IPS DF 6.9 (cell line): ENCODE measurements around the gene FLNC.

Experiments used
- DNase-seq: peaks from one replicate; pipeline ENCODE4 v3.0.0-alpha.2; 2013; ENCODE audit warnings: low read depth, low spot score
- H3K27ac ChIP-seq: one replicate; pipeline ENCODE4 v1.5.1; 2013; ENCODE audit warnings: low read length, control low read depth
- H3K27me3 ChIP-seq: 2 replicates; pipeline ENCODE4 v1.6.1; 2013; ENCODE audit warnings: mild to moderate bottlenecking, low read length; ENCODE audit not compliant: control insufficient read depth, insufficient read depth
- H3K36me3 ChIP-seq: 2 replicates; pipeline ENCODE4 v1.6.1; 2013; ENCODE audit warnings: low read length; ENCODE audit not compliant: control insufficient read depth, insufficient read depth
- H3K4me1 ChIP-seq: 2 replicates; pipeline ENCODE4 v1.6.1; 2013; ENCODE audit warnings: low read length; ENCODE audit not compliant: control insufficient read depth, insufficient read depth
- H3K4me3 ChIP-seq: 2 replicates; pipeline ENCODE4 v1.5.1; 2013; ENCODE audit warnings: mild to moderate bottlenecking, low read length
- H3K9me3 ChIP-seq: 2 replicates; pipeline ENCODE4 v1.6.1; 2013; ENCODE audit warnings: low read length, inconsistent platforms; ENCODE audit not compliant: control insufficient read depth, insufficient read depth
- WGBS: extraction: QIAGEN DNeasy Blood & Tissue Kit; methylation state at CpG from one replicate; pipeline ENCODE4 v1.1.7; 2013; ENCODE audit warnings: mixed read lengths, missing lambda C conversion rate; ENCODE audit not compliant: insufficient read length, insufficient coverage; 5-methylcytosine and 5-hydroxymethylcytosine counted together

FLNC gene

DNA sequence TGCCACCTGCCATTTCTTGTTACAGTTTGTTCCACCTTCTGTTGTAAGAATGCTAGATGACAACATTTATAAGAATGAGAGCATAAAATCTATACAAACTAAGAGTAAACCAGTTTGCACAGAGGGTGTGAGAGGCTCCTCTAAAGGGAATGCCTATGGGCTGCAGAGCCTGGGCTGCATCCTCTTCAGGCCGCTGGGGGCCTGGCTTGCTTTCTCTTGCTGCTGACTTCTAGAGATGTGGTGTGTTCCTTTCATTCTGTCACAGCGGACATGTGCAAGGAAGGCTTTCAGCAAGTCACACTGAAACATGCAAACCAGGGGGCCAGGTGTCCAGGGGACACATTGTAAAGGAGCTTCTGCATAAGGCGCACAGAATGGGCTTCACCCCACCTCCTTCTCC is 25.4 kb downstream of the FLNC start:
- no peak for DNase-seq
- no peaks in the 10 kb centered on the region for H3K27me3 ChIP-seq
- WGBS: no CpG with 5 or more reads among the region's 3 CpGs
- no peak overlapping the region for H3K4me3 ChIP-seq
- no peak overlapping the region for H3K27ac ChIP-seq
- no peaks in the 10 kb centered on the region for H3K9me3 ChIP-seq
- H3K36me3 ChIP-seq: no peaks in the 10 kb centered on the region
- H3K4me1 ChIP-seq: no peaks in the 10 kb centered on the region

DNA sequence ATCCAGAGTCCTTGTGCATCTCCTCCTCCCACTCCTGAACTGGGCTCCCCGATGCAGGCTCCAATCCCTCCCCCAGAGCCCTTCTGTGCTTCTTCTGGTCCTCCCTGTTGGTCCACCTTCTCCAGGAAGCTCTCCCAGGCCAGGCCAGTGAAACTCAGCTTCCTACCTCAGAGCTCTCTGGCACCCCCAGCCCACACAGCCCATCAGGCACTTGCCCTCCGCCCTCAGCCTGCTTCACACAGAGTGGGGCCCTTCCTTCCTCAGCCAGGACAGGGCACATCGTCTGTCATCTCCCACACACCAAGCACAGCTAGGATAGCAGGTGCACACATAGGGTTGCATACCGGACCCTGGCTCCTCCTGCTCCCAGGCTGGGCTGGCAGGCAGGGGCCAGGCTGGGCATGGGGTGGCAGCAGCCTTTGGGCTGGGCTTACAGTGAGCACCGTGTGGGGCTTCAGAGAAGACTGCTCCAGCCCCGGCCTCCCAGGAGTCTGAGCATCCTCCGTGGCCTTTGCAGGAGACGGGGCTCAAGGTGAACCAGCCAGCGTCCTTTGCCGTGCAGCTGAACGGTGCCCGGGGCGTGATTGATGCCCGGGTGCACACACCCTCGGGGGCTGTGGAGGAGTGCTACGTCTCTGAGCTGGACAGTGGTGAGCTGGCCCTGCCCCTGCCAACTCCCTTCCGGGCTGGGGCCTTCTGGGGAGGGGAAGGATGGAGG is 26.0 kb downstream of the FLNC start:
- no peaks in the 10 kb centered on the region for H3K4me1 ChIP-seq
- no peaks in the 10 kb centered on the region for H3K27me3 ChIP-seq
- DNase-seq: no peak
- H3K27ac ChIP-seq: no peak overlapping the region
- H3K9me3 ChIP-seq: no peaks in the 10 kb centered on the region
- WGBS: no CpG with 5 or more reads among the region's 17 CpGs
- no peak overlapping the region for H3K4me3 ChIP-seq
- H3K36me3 ChIP-seq: no peaks in the 10 kb centered on the region

DNA sequence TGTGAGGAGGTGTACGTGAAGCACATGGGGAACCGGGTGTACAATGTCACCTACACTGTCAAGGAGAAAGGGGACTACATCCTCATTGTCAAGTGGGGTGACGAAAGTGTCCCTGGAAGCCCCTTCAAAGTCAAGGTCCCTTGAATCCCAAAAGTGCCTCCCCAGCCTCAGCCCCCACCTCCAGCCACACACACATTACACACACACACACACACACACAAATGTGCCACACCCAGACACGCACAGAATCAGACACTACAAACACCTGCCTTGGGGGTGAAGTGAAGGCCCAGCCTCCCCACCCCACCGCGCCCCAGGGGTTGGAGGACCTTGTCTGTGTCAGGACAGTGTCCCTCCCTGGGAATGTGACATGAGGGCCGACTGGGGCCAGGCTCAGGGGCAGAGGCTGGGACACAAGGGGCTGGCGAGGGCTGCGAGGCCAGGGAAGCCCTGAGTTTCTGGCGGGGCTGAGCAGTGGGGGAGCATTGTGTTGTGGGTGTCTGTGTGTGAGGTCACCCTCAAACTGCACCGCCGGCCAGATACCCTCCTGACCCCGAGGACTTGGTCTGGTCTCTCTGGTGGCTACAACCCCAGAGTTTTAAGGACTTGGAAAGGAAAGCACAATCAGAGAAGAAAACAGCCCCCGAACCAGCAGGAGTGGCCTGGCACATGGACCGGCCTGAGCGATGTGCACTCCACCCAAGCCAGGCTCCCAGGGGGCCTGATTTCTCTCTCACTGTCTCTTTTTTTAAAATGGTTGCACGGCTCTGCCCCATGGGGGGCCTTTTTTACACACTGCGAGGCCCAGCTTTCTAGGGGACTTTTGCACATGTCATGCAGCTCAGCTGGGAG is 28.4 kb downstream of the FLNC start:
- no peaks in the 10 kb centered on the region for H3K27me3 ChIP-seq
- no peak for DNase-seq
- no peaks in the 10 kb centered on the region for H3K4me1 ChIP-seq
- WGBS: no CpG with 5 or more reads among the region's 18 CpGs
- no peak overlapping the region for H3K4me3 ChIP-seq
- no peaks in the 10 kb centered on the region for H3K9me3 ChIP-seq
- no peaks in the 10 kb centered on the region for H3K36me3 ChIP-seq
- H3K27ac ChIP-seq: no peak overlapping the region

DNA sequence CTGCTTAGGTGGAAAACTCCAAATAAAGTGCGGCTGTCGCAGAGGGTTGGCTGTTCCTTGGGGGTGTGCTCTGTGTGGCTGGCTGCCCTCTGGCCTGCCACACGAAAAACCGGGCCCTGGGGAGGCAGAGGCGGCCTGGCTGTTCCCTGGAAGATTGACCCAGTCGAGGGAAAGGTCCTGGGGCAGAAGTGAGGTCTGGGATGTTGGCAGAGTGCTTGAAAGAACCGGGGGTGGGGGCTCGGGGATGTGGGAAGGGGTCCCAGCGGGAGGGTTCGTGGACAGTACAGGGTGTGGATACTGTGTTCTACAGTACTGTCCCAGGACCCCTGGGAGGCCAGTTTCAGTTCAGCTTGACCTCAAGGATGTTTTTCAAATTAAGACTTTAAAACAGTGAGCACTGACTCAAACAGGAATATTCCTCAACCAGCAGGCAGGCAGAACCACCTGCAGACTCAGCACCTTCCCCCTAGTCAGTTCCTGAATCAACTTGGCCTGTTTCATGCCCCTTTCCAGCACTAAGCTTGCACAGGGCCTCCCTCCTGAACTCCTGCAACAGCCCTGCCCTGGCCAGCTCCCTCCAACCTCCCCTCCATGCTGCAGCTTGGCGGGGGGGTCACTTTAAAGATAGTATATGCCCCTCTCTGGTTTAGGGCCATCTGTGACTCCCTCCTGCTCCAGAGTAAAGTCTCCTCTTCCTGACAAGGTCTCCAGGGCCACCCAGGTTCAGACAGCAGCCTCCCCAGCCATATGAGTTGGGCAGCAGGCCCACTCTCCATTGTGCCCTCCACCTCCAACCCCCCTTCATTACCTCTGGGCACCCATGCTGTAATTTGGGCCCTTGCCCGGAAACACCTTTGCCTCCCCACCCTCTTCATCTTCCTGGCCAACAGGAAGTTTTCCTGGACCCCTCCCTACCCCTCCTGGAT is 29.3 kb downstream of the FLNC start:
- DNase-seq: no peak
- Histone ChIP-seq H3K9me3 (no peaks in the 10 kb centered on the region), H3K27me3 (no peaks in the 10 kb centered on the region), H3K4me3 (no peak overlapping the region), H3K4me1 (no peaks in the 10 kb centered on the region), H3K27ac (no peak overlapping the region), H3K36me3 (no peaks in the 10 kb centered on the region)
- WGBS: no CpG with 5 or more reads among the region's 12 CpGs

- no peak for DNase-seq
- no peaks in the 10 kb centered on the region for H3K9me3 ChIP-seq
- H3K4me3 ChIP-seq: no peak overlapping the region
- H3K27me3 ChIP-seq: no peaks in the 10 kb centered on the region
- H3K27ac ChIP-seq: no peak overlapping the region
- H3K4me1 ChIP-seq: no peaks in the 10 kb centered on the region
- WGBS: no CpG with 5 or more reads among the region's 10 CpGs
- H3K36me3 ChIP-seq: no peaks in the 10 kb centered on the region
Observed at GRCh38 chr7:128860158-128861073, 30.2 kb downstream of the FLNC start.

DNA sequence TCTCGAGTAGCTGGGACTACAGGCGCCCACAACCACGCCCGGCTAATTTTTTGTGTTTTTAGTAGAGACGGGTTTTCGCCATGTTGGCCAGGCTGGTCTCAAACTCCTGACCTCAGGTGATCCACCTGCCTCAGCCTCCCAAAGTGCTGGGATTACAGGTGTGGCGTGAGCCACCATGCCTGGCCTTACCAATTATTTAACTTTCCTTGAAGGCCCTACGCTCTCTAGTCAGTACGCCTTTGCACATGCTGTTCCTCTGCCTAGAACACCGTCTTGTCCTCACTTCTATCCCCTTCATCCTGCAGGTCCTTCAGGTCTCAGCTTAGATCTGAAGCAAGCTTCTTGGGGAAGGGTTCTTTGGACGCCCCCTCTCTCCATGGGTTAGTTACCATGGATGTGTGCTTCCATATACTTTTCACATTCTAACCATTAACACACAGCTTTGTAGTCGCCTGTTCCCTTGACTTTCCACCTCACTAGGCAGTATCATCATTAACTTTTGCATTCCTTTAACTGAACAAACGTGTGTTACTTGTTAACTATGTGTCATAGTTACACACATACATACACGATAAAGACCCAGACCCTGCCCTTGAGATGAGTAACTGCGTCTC is 31.9 kb downstream of the FLNC start:
- H3K27ac ChIP-seq: no peak overlapping the region
- no peaks in the 10 kb centered on the region for H3K9me3 ChIP-seq
- H3K27me3 ChIP-seq: no peaks in the 10 kb centered on the region
- H3K4me3 ChIP-seq: peak overlapping the region; percentile 11; the same call in 1 of the 2 replicates
- no CpG with 5 or more reads among the region's 15 CpGs for WGBS
- no peaks in the 10 kb centered on the region for H3K4me1 ChIP-seq
- DNase-seq: no peak
- H3K36me3 ChIP-seq: 0 out of 2 replicates have a peak, but pooled peaks cover 3% of the 10 kb centered on the region

DNA sequence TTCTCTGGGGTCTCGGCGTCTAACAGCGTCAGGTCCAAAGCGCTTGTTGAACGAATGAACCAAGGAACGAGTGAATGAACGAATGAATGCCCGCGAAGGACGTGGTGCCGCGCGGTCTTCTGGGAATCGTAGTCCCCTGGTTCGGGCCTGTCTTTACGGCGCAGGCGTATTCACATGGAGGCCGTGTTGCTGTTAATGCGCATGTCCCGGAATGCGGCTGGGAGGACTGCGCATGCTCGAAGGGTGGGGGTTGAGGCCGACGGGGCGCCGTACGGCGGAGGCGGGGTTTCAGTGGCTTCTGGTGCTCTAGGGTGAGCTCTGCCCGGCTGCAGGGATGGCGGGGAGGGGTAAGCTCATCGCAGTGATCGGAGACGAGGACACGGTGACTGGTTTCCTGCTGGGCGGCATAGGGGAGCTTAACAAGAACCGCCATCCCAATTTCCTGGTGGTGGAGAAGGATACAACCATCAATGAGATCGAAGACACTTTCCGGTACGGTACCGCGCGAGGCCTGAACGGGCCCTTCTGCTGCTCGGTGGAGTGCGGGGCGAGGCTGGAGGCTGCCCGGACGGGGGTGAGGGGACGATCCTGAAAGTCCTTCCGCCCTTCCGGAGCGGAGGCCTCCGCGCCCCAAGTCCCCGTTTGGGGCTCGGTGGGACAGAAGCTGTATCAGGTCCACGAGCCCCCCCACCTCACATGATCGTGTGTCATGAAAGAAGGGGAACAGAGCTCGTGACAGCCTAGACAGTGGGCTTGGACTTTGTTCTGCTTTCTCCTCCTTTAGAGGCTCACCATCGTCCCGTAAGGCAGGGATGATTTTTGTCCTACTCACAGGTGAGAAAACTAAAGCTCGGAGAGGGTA is 32.6 kb downstream of the FLNC start, which contains the start of gene ATP6V1F:
Gene ATP6V1F (plus strand): TSS at position 286 of the 862 bp plus-strand sequence. CDS start 49 bp downstream, at position 335.
- H3K36me3 ChIP-seq: 0 out of 2 replicates have a peak, but pooled peaks cover 3% of the 10 kb centered on the region
- peak within 1 kb of the TSS; percentile 62 for H3K4me3 ChIP-seq
- H3K27me3 ChIP-seq: no peaks in the 10 kb centered on the region
- no peaks in the 10 kb centered on the region for H3K9me3 ChIP-seq
- DNase-seq: peak; percentile 97
- H3K27ac ChIP-seq: no peak within 1 kb of the TSS
- no peaks in the 10 kb centered on the region for H3K4me1 ChIP-seq
- no CpG with 5 or more reads among the region's 65 CpGs for WGBS

DNA sequence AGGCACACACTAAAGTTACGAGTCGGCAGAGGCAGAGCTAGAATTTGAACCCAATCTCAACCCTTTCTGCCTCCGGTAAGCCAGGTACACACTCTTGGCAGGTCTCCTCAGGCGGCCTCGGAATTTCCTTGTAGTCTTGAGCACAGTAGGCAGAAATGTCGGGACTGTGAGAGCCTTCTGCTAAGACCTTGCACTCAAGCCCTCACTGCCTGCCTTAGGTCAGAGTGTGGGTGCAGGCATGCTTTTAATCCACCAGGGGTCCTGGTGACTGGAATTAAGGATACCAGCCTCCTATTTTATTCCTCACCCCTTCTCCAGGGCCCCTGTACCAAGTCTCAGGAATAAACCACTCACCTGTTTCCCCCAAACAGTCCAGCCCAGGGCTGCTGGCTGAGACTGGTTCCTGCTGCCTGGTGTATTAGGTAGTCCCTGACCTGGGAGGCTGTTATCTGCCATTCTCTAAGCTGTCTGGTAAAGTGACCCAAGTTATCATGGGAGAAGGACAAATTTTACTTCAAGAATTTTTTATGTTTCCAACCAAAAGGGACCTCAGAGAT is 33.3 kb downstream of the FLNC start:
- no peak overlapping the region for H3K27ac ChIP-seq

More for the DNA sequence above, 33.3 kb downstream of the FLNC start:
- Histone ChIP-seq H3K9me3 (no peaks in the 10 kb centered on the region), H3K4me3 (peak overlapping the region; percentile 62; the same call in 1 of the 2 replicates), H3K4me1 (no peaks in the 10 kb centered on the region), H3K36me3 (0 out of 2 replicates have a peak, but pooled peaks cover 3% of the 10 kb centered on the region), H3K27me3 (peaks cover 6% of the 10 kb centered on the region; the same call in 1 of the 2 replicates)
- WGBS: no CpG with 5 or more reads among the region's 6 CpGs
- no peak for DNase-seq
